Panc1 (cell line): ENCODE measurements around the gene FUT7.
"Not testable (repeated sequence)": the region's sequence is repeated elsewhere in the genome, so short reads cannot be mapped to it uniquely, and the experiment has no call there.

Experiments
- CTCF ChIP-seq: fragments of 450-650 bp; IDR thresholded peaks from 2 replicates; pipeline ENCODE4 v1.5.1; 2017; ENCODE audit warnings: mild to moderate bottlenecking
- POLR2AphosphoS5 ChIP-seq: IDR thresholded peaks from 2 replicates; pipeline ENCODE4 v1.6.1; 2012; ENCODE audit warnings: mild to moderate bottlenecking, low read depth, low read length, moderate library complexity

- TF ChIP-seq CTCF, POLR2AphosphoS5: not testable (repeated sequence)
These were observed 30.9 kb upstream of the FUT7 start for GRCh38 chr9:137062798-137063197.
